GM10847 (cell line): ENCODE measurements around the gene DOC2B.

Experiments used
- POLR2A ChIP-seq: IDR thresholded peaks from 2 replicates; pipeline ENCODE4 v1.6.1; 2011; ENCODE audit not compliant: insufficient read length; ENCODE audit errors: extremely low read depth

DOC2B gene

DNA sequence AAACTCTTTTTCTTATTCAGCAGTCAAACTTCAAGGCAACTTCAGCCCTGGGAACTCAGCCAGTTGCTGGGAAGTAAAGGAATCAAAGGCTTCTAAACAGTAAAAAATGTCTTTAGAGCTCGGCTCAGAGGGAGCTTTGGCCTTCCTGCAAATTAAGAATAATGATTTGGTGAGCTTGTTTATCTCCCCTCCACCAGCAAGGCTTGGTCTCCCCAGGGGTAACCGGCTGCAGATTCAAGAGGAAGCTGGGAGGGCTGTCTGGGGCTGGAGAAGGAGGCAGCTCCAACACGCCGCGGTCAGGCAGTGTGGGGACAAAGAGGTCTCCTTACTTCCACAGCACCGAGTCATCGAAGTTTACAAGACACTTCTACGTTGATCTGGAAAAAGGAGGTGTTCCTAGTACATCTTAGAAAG, 17.7 kb upstream of the DOC2B start:
- TF ChIP-seq POLR2A: no peak

DNA sequence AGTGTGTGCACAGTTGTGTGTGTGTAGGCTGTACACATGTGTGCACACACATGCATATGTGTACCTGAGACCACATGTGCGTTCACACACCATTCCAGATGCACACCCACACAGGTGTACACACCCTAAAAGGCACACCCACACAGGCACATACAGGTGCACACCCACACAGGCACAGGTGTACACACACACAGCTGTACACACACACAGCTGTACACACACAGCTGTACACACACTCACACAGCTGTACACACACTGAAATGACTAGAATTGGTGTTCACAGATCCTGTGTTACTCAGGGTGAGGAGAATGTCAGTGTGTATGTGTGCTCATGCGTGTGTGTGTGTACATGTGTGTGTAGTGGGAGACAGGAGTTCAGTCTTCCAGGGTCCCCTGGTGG, 15.9 kb upstream of the DOC2B start:
- no peak for TF ChIP-seq POLR2A

DNA sequence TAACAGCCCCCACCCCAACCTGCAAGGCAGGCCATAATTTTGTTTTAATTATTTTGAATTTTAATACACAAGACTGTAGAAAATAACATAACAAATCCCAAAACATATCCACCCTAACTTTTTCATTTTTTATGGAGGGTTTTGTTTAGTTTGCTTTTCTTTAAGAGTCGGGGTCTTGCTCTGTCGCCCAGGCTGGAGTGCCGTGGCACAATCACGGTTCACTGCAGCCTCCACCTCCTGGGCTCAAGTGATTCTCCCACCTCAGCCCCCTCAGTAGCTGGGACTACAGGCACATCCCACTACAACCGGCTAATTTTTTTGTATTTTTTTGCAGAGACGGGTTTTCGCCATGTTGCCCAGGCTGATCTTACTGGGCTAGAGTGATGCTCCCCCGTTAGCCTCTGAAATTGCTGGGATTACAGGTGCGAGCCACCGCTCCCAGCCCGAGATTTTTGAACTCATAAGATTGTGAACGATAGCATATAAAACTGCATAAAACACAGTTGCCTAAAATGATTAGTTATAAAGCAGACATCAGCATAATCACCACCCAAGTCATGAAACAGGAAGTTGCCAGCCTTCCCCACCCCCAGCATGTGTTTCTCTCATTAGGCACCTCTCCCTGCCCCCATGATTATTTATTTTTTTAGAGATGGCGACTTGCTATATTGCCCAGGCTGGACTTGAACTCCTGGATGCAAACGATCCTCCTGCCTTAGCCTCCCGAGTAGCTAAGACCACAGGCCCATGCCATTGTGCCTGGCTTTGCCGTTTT, 13.6 kb upstream of the DOC2B start:
- TF ChIP-seq POLR2A: no peak

DNA sequence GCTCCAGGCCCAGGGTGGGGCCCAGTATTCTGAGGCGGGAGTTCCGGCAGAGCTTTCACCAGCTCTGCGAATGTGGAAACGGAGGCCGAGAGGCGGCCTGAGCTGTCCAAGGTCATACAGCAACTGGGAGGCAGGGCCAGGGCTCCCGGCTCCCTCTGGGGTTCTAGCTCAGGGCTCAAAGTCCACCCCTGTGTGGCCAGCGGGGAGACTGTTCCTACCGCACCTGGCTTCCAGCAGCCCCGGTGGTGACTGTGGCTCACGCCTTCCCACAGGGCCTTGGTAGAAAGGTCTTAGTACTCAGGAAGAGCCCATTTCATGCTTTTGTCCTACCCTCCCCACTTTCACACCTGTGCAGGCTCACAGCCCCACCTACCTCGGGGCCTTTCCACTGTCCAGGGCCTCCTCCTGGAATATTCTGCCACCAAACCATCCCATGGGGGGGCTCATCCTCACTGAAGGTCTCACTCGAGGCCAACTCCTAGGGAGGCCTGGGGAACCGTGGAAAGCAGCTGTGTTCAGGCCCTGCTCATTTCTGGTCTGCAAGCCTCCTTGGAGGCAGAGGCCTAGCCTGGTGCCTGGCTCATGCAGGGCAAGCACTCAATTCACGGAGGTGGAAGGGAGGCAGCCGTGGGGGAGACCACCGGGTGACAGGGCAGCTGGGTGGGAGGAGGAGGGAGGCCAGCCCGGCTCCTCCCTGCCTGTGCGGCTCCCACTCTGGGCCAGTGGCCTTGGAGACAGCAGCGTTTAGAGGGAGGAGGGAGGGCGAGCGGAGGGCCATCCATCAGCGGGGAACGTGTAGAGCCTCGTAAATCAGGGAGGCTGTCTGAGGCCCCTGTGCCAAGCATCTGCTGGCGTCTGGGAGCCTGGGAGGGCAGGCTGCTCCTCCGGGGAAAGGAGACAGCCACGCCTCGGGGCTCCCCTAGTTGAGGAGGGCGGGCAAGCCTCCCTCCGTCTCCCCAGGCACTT, 12.7 kb upstream of the DOC2B start:
- TF ChIP-seq POLR2A: no peak

DNA sequence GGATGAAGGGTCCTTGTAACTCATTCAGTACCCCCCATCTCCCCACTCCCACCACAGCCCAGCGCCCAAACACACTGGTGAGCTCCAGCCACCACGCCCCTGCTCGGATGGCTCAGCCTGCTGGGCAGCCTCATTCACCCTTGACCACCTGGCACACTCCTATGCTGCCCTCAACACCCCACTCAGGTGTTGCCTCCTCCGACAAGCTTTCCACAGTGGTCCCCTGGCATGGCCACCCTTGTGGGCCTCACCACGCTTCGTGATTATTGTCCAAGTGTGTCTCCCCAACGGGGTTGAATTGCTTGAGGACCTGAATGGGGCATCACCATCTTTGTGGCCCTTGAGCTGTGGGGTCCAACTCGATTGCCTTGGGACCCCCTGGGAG, 12.0 kb upstream of the DOC2B start:
- TF ChIP-seq POLR2A: no peak

DNA sequence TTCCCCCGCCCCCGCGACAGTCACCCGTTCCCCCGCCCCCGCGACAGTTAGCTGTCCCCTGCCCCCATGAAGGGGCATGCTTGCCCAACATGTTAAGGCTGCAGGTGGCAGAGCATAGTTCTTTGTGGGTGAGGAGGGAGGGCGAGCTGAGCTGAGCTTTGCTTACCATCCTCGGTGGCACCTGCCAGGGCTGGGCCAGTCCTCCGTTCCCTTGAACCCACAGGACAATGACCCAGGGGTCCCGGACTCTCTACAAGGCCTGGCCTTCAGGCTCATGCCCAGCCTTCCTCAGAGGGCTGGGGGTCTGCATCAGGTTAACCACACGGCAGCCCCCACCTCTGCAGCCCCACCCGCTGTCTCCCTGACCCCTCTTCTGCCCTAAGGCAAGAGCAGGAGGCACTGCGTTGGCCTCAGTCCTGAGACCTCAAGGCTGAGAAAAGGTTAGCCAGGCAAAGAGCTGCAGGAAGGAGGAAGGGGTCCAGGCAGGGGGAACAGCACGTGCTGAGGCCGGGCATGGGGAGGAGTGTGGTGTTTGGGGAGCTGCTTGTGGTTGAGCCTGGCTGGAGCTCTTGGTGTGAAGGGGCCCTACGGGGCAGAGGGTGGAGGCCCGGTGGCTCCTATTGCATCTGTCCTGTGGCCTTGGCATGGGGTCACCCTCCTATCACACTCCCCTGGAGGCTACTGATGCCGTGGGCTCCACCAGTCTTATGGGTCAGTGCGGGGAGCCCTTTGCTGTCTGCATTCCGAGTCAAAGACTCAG, 11.4 kb upstream of the DOC2B start:
- no peak for TF ChIP-seq POLR2A

DNA sequence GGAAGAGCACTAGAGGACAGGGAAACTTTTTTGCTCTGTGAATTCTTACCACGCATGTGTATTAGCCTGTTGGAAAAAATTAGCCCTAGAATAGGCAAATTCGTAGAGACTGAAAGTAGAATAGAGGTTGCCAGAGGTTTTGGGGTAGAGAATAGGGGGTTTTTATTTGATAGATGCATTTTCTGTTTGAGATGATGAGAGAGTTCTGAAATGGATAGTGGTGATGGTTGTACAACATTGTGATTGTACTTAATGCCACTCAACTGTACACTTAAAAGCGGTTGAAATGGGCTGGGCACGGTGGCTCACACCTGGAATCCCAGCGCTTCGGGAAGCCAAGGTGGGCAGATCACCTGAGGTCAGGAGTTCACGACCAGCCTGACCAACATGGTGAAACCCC, 8.0 kb upstream of the DOC2B start:
- TF ChIP-seq POLR2A: no peak

DNA sequence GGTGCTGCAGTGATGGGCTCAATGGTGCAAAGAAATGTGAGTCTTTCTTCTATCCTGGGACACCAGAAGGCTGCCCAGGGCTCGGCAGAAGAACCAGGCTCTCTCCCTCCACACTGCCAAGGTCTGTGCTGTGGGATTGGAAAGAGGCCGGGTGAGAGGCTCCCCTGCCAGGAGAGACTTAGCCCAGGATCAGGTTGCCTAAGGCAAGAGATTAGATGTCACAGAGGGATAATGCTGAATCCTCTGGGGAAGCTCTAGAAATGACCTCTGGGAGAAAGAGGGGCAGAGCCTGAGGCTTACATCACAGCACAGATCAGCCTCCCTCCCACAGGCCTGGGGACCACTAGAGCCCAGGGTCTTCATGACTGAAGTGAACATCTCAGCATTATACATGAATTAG, 5.7 kb upstream of the DOC2B start:
- no peak for TF ChIP-seq POLR2A

DNA sequence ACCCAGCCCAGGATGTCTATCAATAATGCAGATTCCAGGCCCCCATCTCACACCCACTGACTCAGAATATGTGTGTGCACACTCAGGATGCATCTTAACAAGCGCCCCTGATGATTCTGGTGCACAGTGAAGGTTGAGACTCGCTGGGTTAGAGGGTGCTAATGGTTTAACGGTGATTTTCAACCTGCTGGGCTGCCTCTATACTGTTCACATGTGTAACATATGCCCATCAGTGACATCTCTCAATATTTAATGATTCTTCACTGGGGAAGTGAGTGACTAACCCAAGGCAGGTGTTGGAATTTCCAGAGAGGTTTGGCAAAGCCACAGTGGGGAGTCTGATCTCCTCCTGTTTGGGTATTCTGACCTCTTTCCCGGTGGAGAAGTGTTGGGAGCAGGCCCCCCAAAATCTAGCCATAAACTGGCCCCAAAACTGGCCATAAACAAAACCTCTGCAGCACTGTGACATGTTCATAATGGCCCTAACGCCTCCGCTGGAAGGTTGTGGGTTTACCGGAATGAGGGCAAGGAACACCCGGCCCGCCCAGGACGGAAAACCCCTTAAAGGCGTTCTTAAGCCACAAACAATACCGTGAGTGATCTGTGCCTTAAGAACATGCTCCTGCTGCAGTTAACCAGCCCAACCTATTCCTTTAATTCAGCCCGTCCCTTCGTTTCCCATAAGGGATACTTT, 4.1 kb upstream of the DOC2B start:
- no peak for TF ChIP-seq POLR2A

DNA sequence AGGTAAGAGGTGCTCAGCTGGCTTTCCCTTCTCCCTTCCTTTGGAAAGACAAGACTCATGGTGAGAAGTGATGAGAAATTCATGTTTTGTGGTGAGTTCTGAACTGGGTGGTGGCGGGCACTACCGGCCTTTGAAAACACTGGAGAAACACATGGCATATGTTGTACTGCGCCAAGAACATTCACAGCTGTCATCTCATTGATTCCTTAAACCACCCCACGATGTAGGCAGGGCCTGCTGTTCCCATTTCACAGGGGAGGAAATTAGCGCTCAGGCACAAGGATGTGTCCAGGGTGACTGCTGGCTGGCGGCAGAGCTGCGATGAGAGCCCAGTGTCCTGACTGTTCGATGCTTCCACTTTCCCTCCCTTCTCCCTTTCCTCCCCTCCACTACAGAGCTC, 1.6 kb upstream of the DOC2B start:
- TF ChIP-seq POLR2A: no peak

DNA sequence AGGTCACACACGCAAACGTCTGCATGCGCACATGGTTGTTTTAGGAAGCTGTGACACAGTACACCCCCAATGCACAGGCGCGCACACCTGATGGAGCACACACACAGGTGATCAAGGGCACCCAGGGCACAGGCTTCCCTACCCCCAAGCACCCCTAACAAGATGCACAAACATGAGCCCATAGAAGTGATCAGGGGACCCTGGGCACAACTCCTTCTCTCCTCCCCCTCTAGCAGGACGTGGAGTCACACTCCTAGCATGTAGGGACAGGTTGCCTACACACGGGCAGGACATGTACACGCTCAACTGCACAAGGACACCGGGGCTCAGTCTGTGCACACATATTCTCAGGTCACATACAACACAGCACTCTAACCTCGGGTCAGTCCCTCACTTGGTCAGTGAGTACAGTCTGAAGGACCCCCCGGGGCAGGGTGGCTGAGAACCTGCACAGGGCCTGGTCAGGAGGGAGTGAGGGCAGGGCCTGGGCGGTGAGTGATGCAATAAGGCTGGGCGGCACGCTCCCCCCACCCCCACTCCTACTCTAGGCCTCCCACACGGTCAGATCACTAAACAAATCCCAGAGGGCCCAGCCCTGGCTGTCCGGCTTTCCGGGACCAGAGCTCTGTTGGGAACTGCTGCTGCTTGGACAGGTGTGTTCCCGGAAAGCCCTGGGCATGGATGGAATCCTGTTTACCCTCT, 751 bp upstream of the DOC2B start:
- no peak for TF ChIP-seq POLR2A

DNA sequence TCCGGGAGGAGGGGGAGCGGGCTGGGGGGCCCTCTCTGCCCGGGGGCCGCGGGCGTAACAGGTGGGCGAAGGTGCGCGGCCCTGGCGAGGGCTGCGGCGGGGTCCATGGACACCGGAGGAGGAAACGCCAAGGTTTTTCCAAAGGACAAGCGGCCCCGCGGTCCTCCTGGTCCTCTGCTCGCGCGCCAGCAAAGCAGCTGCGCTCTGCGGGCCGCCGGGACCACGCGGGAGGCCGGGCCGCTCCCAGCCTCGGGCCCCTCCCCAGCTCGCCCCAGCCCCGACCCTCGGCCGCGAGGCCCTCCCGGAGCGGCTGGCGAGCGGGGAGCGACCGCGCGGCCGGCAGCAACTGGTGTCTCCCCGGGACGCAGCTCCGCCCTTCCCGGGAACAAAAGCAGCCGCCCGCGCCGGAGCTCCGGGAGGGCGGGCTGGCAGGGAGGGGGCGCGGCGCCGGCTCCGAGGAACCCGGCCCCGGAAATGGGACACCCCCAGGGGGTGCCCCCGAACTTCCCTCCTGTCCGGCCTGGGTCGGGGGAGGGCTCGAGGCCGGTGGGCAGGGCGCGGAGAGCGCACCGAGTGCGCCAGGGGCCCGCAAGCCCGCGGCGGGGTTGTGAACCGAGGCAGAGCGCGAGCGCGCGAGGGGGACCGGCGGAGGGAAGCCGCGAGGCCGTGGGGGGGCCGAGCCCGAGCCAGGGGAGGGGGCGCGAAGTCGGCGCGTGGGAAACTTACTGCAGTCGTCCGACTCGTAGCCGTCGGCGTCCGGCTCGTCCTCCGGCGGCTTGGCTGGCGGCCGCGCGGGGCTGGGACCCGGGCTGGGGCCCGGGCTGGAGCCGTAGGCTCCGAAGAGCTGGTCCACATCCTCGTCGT, 837 bp downstream of the DOC2B start:
- TF ChIP-seq POLR2A: no peak

DNA sequence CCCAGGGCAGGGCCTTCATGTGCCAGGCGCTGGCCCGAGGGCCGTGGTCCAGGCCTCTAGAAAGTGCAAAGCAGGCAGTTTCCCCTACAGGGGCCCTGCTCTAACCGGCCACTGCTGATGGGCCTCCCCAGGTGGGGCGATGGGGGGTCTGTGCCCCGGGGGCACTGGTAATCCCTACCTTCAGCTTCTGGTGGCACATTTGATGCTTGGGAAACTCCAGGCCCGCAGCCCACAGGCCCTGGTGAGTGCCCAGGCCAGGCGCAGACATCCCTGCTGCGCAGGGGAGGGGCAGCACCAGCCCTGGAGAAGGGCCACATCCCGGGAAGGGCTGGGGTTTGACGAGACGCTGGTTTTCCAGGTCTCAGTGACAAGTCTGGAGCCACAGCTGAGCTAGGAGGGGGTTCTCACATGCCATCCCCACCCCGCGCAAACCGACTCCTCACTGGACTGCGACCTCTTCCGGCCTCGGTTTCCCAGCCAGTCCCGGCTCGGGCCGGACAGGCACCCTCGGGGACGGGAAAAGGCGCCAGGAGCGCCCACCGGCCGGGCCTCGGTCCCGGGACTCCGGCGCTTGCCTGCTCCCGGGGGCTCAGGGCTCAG, 1.6 kb downstream of the DOC2B start:
- no peak for TF ChIP-seq POLR2A
